OCI-LY7 (cell line): ENCODE data around the gene RAB3IP. TPM values are rescaled to one million over a fixed set of nuclear protein-coding genes. Genes with fewer than 3 reads are reported as not detected.

Experiments
- BruUV-seq: library from RNA; stranded (reverse); fragments of 400-500 nt; replicated peaks from 2 replicates; lab custom pipeline; 2021; lab: Mats Ljungman, UMichigan
- CTCF ChIA-PET: fragments of 300-600 bp; sonication (Branson Sonifier 250); formaldehyde crosslinking; loops from one replicate; lab custom pipeline; 2022; ENCODE audit warnings: antibody characterized with exemption; ENCODE audit not compliant: unreplicated experiment; lab: Charles Lee
- POLR2A ChIA-PET: fragments of 300-600 bp; sonication (Branson Sonifier 250); formaldehyde crosslinking; loops from one replicate; lab custom pipeline; 2022; ENCODE audit warnings: antibody characterized with exemption; lab: Charles Lee
- DNase-seq: peaks from one replicate; pipeline ENCODE4 v3.0.0-alpha.2; 2015; ENCODE audit warnings: low spot score
- H2AFZ ChIP-seq: fragments of 200-600 bp; sonication (generic), shearing (Covaris generic); 2 replicates; pipeline ENCODE4 v1.6.1; 2014; ENCODE audit warnings: mild to moderate bottlenecking, antibody characterized with exemption, low read length, moderate library complexity
- H3K27ac ChIP-seq: fragments of 200-600 bp; sonication (generic); 2 replicates; pipeline ENCODE4 v1.5.1; 2014; ENCODE audit warnings: mixed run types, low read depth, mild to moderate bottlenecking, moderate library complexity, low read length, inconsistent platforms; ENCODE audit not compliant: poor library complexity, severe bottlenecking
- H3K36me3 ChIP-seq: fragments of 200-600 bp; sonication (generic); 2 replicates; pipeline ENCODE4 v1.6.1; 2014; ENCODE audit warnings: mild to moderate bottlenecking, antibody characterized with exemption, low read length, moderate library complexity, mixed read lengths; ENCODE audit not compliant: insufficient read depth
- H3K4me1 ChIP-seq: fragments of 200-600 bp; sonication (generic); 2 replicates; pipeline ENCODE4 v1.5.1; 2014; ENCODE audit warnings: mild to moderate bottlenecking, low read length; ENCODE audit not compliant: insufficient read depth, poor library complexity, severe bottlenecking
- H3K4me2 ChIP-seq: fragments of 200-600 bp; sonication (generic); 2 replicates; pipeline ENCODE4 v1.6.1; 2014; ENCODE audit warnings: mild to moderate bottlenecking, low read length
- H3K4me3 ChIP-seq: fragments of 200-600 bp; sonication (generic); 2 replicates; pipeline ENCODE4 v1.5.1; 2014; ENCODE audit warnings: mild to moderate bottlenecking, low read depth, low read length; ENCODE audit not compliant: poor library complexity, severe bottlenecking
- H3K79me2 ChIP-seq: fragments of 200-600 bp; sonication (generic); 2 replicates; pipeline ENCODE4 v1.6.1; 2016; ENCODE audit warnings: low read depth, mild to moderate bottlenecking, low read length, moderate library complexity, mixed read lengths; ENCODE audit not compliant: insufficient read depth
- H3K9me2 ChIP-seq: fragments of 200-600 bp; sonication (generic); 2 replicates; pipeline ENCODE4 v1.6.1; 2016; ENCODE audit warnings: mild to moderate bottlenecking, low read length, mixed read lengths; ENCODE audit not compliant: insufficient read depth
- H3K9me3 ChIP-seq: fragments of 200-600 bp; sonication (generic); 2 replicates; pipeline ENCODE4 v1.6.1; 2014; ENCODE audit warnings: mild to moderate bottlenecking, mixed run types, low read length, mixed read lengths
- H4K20me1 ChIP-seq: fragments of 200-600 bp; sonication (generic); 2 replicates; pipeline ENCODE4 v1.6.1; 2014; ENCODE audit warnings: mild to moderate bottlenecking, antibody characterized with exemption, low read length, moderate library complexity, mixed read lengths; ENCODE audit not compliant: insufficient read depth
- EZH2phosphoT487 ChIP-seq: fragments of 200-600 bp; sonication (generic); IDR thresholded peaks from 2 replicates; pipeline ENCODE4 v1.6.1; 2018; ENCODE audit warnings: low read depth, borderline replicate concordance, mild to moderate bottlenecking, mixed run types, antibody characterized with exemption, low read length, moderate library complexity, mixed read lengths
- intact Hi-C: fragments of 100-400 bp; cut with micrococcal nuclease; formaldehyde crosslinking; loops from one replicate; pipeline ENCODE4 v1.10.0; 2022; ENCODE audit not compliant: unreplicated experiment
- total RNA-seq, 2 experiments: library from RNA; depleted of rRNA in 1 of 2; stranded (reverse); fragments of >200 nt in 1 of 2; shearing (Covaris generic) in 1 of 2; gene quantifications; 2 replicates each; pipeline ENCODE4 v1.2.3, GENCODE V29; 2014 to 2022
- TF ChIP-seq, protein P1 (sequence below): fragments of 200-600 bp; sonication (generic); conservative IDR thresholded peaks from 2 replicates; pipeline ENCODE4 v1.5.1; 2014; ENCODE audit warnings: mild to moderate bottlenecking, antibody characterized with exemption, low read length, moderate library complexity, mixed read lengths

The RAB3IP gene
- total RNA-seq, 2 experiments from 2014 or later, result 49.0 to 60.6 TPM

DNA sequence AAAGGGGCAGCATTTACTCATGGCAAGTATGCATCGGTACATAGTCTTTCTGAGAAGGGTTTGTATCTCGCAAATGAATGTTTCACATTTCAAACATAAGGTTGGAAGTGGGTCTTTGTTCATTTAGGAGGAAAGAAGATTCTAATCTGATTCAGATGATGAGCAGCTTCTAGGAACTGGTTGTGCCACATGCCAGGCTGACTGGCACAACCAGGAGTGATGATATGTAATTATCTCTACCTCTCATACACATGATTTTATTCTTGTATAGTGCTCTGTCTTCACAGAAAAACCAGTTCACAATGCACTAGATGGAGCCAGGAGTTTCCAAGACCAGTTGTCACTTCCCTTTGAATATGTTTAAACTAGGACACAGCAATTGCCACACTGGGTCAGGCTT lies 25.8 kb upstream of the RAB3IP start:
- Histone ChIP-seq H3K9me2 (no peaks in the 10 kb centered on the region), H3K4me1 (no peaks in the 10 kb centered on the region), H3K27ac (no peak overlapping the region), H3K4me3 (no peak overlapping the region), H3K9me3 (no peaks in the 10 kb centered on the region), H3K4me2 (no peak overlapping the region), H2AFZ (no peak overlapping the region), H3K36me3 (no peaks in the 10 kb centered on the region), H4K20me1 (no peaks in the 10 kb centered on the region), H3K79me2 (no peaks in the 10 kb centered on the region)
- ChIA-PET POLR2A (no interaction called here), CTCF (no interaction called here)
- DNase-seq, result no peak
- TF ChIP-seq EZH2phosphoT487, result no peak
- TF ChIP-seq, protein P1, sequence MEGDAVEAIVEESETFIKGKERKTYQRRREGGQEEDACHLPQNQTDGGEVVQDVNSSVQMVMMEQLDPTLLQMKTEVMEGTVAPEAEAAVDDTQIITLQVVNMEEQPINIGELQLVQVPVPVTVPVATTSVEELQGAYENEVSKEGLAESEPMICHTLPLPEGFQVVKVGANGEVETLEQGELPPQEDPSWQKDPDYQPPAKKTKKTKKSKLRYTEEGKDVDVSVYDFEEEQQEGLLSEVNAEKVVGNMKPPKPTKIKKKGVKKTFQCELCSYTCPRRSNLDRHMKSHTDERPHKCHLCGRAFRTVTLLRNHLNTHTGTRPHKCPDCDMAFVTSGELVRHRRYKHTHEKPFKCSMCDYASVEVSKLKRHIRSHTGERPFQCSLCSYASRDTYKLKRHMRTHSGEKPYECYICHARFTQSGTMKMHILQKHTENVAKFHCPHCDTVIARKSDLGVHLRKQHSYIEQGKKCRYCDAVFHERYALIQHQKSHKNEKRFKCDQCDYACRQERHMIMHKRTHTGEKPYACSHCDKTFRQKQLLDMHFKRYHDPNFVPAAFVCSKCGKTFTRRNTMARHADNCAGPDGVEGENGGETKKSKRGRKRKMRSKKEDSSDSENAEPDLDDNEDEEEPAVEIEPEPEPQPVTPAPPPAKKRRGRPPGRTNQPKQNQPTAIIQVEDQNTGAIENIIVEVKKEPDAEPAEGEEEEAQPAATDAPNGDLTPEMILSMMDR, result no peak
- no TSS peak for BruUV-seq
- intact Hi-C loops, result no loop called here

DNA sequence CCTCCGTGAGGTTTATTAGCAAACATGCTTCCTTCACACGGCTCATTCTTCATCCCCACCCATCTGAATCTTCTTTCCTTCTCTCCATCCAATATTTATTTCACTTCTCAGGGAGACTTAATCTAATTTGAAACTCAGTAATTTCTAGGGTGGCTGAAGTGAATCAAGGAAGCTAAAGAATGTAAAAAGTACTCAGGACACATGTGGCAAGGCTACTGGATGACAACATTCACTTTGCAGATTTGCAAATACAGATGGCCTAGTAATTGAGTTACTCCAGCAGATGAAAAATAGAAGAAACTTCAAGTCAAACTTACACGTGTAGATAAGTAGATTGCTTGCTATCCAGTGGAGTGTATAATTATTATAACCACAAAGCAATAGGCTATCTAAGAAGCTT lies 24.1 kb upstream of the RAB3IP start:
- H3K4me2 ChIP-seq, result no peak overlapping the region
- H3K36me3 ChIP-seq, result no peaks in the 10 kb centered on the region
- intact Hi-C loops, result no loop called here
- DNase-seq, result no peak
- no peak overlapping the region for H3K4me3 ChIP-seq
- no peak overlapping the region for H3K27ac ChIP-seq
- no TSS peak for BruUV-seq
- H3K79me2 ChIP-seq, result no peaks in the 10 kb centered on the region
- no peaks in the 10 kb centered on the region for H3K9me2 ChIP-seq
- POLR2A ChIA-PET, result interaction anchor here (1.1 to 1.3 kb wide), 2 partner anchors 12 to 16 kb away, joined by 4 read pairs; partner anchors contain the start of gene BEST3
- CTCF ChIA-PET, result no interaction called here
- no peak overlapping the region for H2AFZ ChIP-seq
- H4K20me1 ChIP-seq, result no peaks in the 10 kb centered on the region
- no peak for TF ChIP-seq EZH2phosphoT487
- TF ChIP-seq, protein P1, result no peak
- H3K4me1 ChIP-seq, result no peaks in the 10 kb centered on the region
- H3K9me3 ChIP-seq, result no peaks in the 10 kb centered on the region
